ENCODE data around the gene HOXA3. TPM values are rescaled to one million over a fixed set of nuclear protein-coding genes. Genes with fewer than 3 reads are reported as not detected.

The HOXA3 gene
- total RNA-seq, 1 donor from 2014 or later = 92.8 TPM

GRCh38 chr7:27154369-27154768, 2.0 kb upstream of the HOXA3 start:
- TF ChIP-seq CTCF (conservative IDR thresholded peaks at IDR 0.05) = no peak
- Mint-ChIP-seq H3K27ac (no peak overlapping the region), H3K4me1 (ENCODE audit: unreplicated experiment) (peaks cover 28% of the 10 kb centered on the region), H3K27me3 (peaks cover 92% of the 10 kb centered on the region), H3K36me3 (peaks cover 13% of the 10 kb centered on the region), H3K4me3 (peak overlapping the region; percentile 94), H3K9me3 (peaks cover 5% of the 10 kb centered on the region)
- peak; percentile 39 for DNase-seq (ENCODE audit: extremely low spot score, unreplicated experiment)

DNA sequence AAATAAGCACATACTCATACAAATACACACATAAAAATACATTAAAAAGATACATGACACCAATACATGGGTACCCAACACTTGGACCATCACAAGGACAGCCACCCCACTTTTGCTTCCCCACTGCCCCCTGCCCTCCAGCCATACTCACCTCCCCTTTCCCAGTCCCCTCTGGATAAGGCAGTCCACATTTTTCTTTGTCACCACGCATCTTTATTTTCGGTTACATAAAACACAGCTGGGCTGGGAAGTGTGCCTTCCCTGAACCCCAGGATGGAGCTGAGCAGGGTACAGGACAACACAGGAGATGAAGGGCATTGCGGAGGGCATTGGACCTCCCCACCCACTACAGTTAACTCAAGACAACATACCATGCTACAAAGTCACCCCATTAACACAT, 1.1 kb upstream of the HOXA3 start:
- no peak overlapping the region for H3K27ac Mint-ChIP-seq
- H3K4me1 Mint-ChIP-seq (ENCODE audit: unreplicated experiment) = peaks cover 29% of the 10 kb centered on the region

GRCh38 chr7:27152816-27153442, 546 bp upstream of the HOXA3 start:
- peaks cover 10% of the 10 kb centered on the region for H3K36me3 Mint-ChIP-seq
- H3K4me1 Mint-ChIP-seq (ENCODE audit: unreplicated experiment) = peaks cover 30% of the 10 kb centered on the region
- H3K27ac Mint-ChIP-seq = no peak overlapping the region
- H3K9me3 Mint-ChIP-seq = no peaks in the 10 kb centered on the region
- TF ChIP-seq CTCF (conservative IDR thresholded peaks at IDR 0.05) = no peak
- no peak for DNase-seq (ENCODE audit: extremely low spot score, unreplicated experiment)
- H3K27me3 Mint-ChIP-seq = peaks cover 89% of the 10 kb centered on the region
- H3K4me3 Mint-ChIP-seq = peak overlapping the region; percentile 91

More for the DNA sequence above, 1.1 kb upstream of the HOXA3 start:
- TF ChIP-seq CTCF (conservative IDR thresholded peaks at IDR 0.05) = no peak
- Mint-ChIP-seq H3K4me3 (peak overlapping the region; percentile 47), H3K27me3 (peaks cover 89% of the 10 kb centered on the region), H3K9me3 (peaks cover 5% of the 10 kb centered on the region), H3K36me3 (peaks cover 13% of the 10 kb centered on the region)
- peak; percentile 57 for DNase-seq (ENCODE audit: extremely low spot score, unreplicated experiment)

GRCh38 chr7:27151341-27151930, 947 bp downstream of the HOXA3 start:
- peak overlapping the region; percentile 65 for H3K27ac Mint-ChIP-seq
- DNase-seq (ENCODE audit: extremely low spot score, unreplicated experiment) = peak; percentile 67
- H3K27me3 Mint-ChIP-seq = peaks cover 87% of the 10 kb centered on the region
- H3K9me3 Mint-ChIP-seq = no peaks in the 10 kb centered on the region
- H3K4me1 Mint-ChIP-seq (ENCODE audit: unreplicated experiment) = peaks cover 27% of the 10 kb centered on the region
- peaks cover 12% of the 10 kb centered on the region for H3K36me3 Mint-ChIP-seq
- TF ChIP-seq CTCF (conservative IDR thresholded peaks at IDR 0.05) = no peak
- H3K4me3 Mint-ChIP-seq = peak overlapping the region; percentile 91

GRCh38 chr7:27150568-27151340, 1.6 kb downstream of the HOXA3 start:
- TF ChIP-seq CTCF (conservative IDR thresholded peaks at IDR 0.05) = peak; percentile 89
- Mint-ChIP-seq H3K27ac (peak overlapping the region; percentile 65), H3K4me3 (peak overlapping the region; percentile 91), H3K36me3 (peaks cover 18% of the 10 kb centered on the region), H3K27me3 (peaks cover 86% of the 10 kb centered on the region), H3K4me1 (ENCODE audit: unreplicated experiment) (peaks cover 31% of the 10 kb centered on the region), H3K9me3 (no peaks in the 10 kb centered on the region)
- DNase-seq (ENCODE audit: extremely low spot score, unreplicated experiment) = peak; percentile 88

All from type B pancreatic cell (in vitro differentiated cells).